Fibroblast of lung (primary cell): Measurements from ENCODE around the gene ZCCHC17.

Experiments
- CTCF ChIP-seq, 2 donors: IDR thresholded peaks in 1 of 2; conservative IDR thresholded peaks in 1 of 2; 1 replicate in 1 of 2; 2 replicates in 1 of 2; pipeline ENCODE4 v1.5.1; 2011 to 2012; ENCODE audit warnings: low read length in 2 of 2, control low read depth in 1 of 2, inconsistent platforms in 1 of 2, low read depth in 1 of 2, mild to moderate bottlenecking in 1 of 2
- EZH2 ChIP-seq: IDR thresholded peaks from 2 replicates; pipeline ENCODE4 v1.5.1; 2012; ENCODE audit warnings: low read length, control low read depth, mild to moderate bottlenecking; ENCODE audit errors: missing control alignments

- no peak for TF ChIP-seq CTCF (conservative IDR thresholded peaks at IDR 0.05 in 1 of 2, IDR thresholded peaks at IDR 0.05 in 1 of 2; ENCODE audit: low read depth in 1 of 2, low read length in 2 of 2)
- TF ChIP-seq EZH2 = no peak
Observed at GRCh38 chr1:31346785-31347184, 50.0 kb downstream of the ZCCHC17 start.
